ENCODE data around the gene HSPA1L. TPM values are rescaled to one million over a fixed set of nuclear protein-coding genes. Genes with fewer than 3 reads are reported as not detected.

The HSPA1L gene
- polyA plus RNA-seq, 2 of the 4 experiments (the other 2 are of a cell fraction): 1.2 to 1.7 TPM

DNA sequence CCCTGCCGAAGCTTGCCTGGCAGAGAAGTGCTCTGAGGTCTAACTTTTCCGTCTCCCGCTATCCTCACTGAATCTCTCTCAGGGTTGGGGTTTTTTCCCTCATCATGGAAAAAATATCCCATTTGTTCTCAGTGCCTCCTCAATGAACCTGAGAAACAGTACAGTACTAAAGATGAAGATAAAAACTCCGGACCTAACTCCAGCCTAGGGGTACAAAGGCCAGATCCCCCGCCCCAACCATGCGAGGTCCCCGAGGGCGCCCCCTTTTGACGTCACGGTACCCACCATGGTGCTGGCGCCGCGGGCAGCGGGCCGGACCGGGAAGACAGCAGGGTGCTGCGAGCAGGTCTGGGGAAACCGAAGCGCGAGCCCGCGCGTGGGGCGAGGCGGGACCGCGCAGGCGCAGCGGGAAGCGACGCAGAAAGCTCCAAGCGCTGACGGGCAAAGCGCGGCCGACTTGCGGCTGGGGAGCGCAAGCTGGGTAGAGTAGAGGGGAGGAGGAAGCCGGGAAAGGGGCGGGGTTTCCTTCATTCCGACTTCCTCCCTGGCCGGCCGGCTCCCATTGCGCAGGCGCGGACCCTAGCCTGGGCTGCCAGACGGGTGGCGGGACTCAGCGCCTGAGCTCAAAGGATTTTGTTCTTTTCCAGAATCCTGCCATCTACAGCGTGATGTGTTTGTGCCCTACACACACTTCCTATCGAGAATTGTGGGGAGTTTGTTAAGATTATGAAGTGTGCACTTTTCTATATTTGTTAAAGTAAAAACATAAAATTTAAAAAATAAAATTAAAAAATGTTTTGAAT lies 8.4 kb downstream of the HSPA1L start, which contains the start of gene LSM2:
Gene LSM2 (minus strand): TSS at position 497 of the 803 bp plus-strand sequence. CDS start 209 bp downstream, at position 288.
- Histone ChIP-seq H3K4me3 (peak within 1 kb of the TSS; percentile 56), H3K4me2 (peak within 1 kb of the TSS; percentile 80), H3K4me1 (peaks cover 12% of the 10 kb centered on the region), H3K27ac (peak within 1 kb of the TSS; percentile 84 to 92), H3K9me3 (no peaks in the 10 kb centered on the region)
- FAIRE-seq: no peak
- DNase-seq (ENCODE audit: low read depth in 1 of 2, low spot score in 1 of 2): peak; percentile 89 to 94
- POLR2A ChIA-PET: interaction anchor here (0.5 to 2.2 kb wide), 9 partner anchors 8 to 143 kb away, joined by 3 to 54 read pairs (median 5); partner anchors contain the start of genes HSPA1A, HSPA1B, HSPA1L and MPIG6B
- TF ChIP-seq TFCP2L1 (CRISPR knock-in tag; IDR thresholded peaks at IDR 0.05) (no peak), ZNF302 (CRISPR knock-in tag; IDR thresholded peaks at IDR 0.05) (no peak), FOXS1 (CRISPR knock-in tag; IDR thresholded peaks at IDR 0.05) (no peak), PHF8 (IDR thresholded peaks at IDR 0.05; ENCODE audit: borderline replicate concordance, low read depth) (peak; percentile 63; the same call in 1 of the 2 replicates), ZSCAN20 (CRISPR knock-in tag; IDR thresholded peaks at IDR 0.05) (no peak), CHD2 (IDR thresholded peaks at IDR 0.05; ENCODE audit: low read length, partially characterized antibody) (no peak), NPAS2 (CRISPR knock-in tag; IDR thresholded peaks at IDR 0.05; ENCODE audit: borderline replicate concordance) (no peak), POLR2A (IDR thresholded peaks at IDR 0.05; ENCODE audit: low read length) (peak; percentile 40), NFE2L2 (conservative IDR thresholded peaks at IDR 0.05; ENCODE audit: low read length) (no peak), EHMT2 (IDR thresholded peaks at IDR 0.05; ENCODE audit: low read depth) (no peak), EHF (CRISPR knock-in tag; IDR thresholded peaks at IDR 0.05) (no peak), MAFK (IDR thresholded peaks at IDR 0.05; ENCODE audit: partially characterized antibody) (no peak), CHD4 (IDR thresholded peaks at IDR 0.05; ENCODE audit: borderline replicate concordance) (no peak), FOSL2 (IDR thresholded peaks at IDR 0.05) (no peak), FOSL2 (CRISPR knock-in tag; IDR thresholded peaks at IDR 0.05) (no peak), JUN (IDR thresholded peaks at IDR 0.05) (peak in 1 of 2 experiments; percentile 58; a peak in 1 of 5 replicates), KDM1A (IDR thresholded peaks at IDR 0.05; ENCODE audit: low read depth) (no peak)
- TF ChIP-seq, protein P1, sequence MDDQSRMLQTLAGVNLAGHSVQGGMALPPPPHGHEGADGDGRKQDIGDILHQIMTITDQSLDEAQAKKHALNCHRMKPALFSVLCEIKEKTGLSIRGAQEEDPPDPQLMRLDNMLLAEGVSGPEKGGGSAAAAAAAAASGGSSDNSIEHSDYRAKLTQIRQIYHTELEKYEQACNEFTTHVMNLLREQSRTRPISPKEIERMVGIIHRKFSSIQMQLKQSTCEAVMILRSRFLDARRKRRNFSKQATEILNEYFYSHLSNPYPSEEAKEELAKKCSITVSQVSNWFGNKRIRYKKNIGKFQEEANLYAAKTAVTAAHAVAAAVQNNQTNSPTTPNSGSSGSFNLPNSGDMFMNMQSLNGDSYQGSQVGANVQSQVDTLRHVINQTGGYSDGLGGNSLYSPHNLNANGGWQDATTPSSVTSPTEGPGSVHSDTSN (IDR thresholded peaks at IDR 0.05): no peak
- TF ChIP-seq, protein P2, sequence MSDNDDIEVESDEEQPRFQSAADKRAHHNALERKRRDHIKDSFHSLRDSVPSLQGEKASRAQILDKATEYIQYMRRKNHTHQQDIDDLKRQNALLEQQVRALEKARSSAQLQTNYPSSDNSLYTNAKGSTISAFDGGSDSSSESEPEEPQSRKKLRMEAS (IDR thresholded peaks at IDR 0.05): peak; percentile 68
- TF ChIP-seq, protein P3, sequence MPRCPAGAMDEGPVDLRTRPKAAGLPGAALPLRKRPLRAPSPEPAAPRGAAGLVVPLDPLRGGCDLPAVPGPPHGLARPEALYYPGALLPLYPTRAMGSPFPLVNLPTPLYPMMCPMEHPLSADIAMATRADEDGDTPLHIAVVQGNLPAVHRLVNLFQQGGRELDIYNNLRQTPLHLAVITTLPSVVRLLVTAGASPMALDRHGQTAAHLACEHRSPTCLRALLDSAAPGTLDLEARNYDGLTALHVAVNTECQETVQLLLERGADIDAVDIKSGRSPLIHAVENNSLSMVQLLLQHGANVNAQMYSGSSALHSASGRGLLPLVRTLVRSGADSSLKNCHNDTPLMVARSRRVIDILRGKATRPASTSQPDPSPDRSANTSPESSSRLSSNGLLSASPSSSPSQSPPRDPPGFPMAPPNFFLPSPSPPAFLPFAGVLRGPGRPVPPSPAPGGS (IDR thresholded peaks at IDR 0.05): 0 out of 3 replicates have a peak, but pooled peaks have one; percentile 68
- TF ChIP-seq, protein P4, sequence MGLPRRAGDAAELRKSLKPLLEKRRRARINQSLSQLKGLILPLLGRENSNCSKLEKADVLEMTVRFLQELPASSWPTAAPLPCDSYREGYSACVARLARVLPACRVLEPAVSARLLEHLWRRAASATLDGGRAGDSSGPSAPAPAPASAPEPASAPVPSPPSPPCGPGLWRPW (IDR thresholded peaks at IDR 0.05): no peak
- TF ChIP-seq, protein P5, sequence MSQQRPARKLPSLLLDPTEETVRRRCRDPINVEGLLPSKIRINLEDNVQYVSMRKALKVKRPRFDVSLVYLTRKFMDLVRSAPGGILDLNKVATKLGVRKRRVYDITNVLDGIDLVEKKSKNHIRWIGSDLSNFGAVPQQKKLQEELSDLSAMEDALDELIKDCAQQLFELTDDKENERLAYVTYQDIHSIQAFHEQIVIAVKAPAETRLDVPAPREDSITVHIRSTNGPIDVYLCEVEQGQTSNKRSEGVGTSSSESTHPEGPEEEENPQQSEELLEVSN (IDR thresholded peaks at IDR 0.05; ENCODE audit: borderline replicate concordance, low read depth): peak; percentile 60; the same call in 1 of the 2 replicates
- TF ChIP-seq, protein P6, sequence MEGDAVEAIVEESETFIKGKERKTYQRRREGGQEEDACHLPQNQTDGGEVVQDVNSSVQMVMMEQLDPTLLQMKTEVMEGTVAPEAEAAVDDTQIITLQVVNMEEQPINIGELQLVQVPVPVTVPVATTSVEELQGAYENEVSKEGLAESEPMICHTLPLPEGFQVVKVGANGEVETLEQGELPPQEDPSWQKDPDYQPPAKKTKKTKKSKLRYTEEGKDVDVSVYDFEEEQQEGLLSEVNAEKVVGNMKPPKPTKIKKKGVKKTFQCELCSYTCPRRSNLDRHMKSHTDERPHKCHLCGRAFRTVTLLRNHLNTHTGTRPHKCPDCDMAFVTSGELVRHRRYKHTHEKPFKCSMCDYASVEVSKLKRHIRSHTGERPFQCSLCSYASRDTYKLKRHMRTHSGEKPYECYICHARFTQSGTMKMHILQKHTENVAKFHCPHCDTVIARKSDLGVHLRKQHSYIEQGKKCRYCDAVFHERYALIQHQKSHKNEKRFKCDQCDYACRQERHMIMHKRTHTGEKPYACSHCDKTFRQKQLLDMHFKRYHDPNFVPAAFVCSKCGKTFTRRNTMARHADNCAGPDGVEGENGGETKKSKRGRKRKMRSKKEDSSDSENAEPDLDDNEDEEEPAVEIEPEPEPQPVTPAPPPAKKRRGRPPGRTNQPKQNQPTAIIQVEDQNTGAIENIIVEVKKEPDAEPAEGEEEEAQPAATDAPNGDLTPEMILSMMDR (IDR thresholded peaks at IDR 0.05): peak; percentile 31
- ATAC-seq: peak; percentile 96 to 97
- CTCF ChIA-PET: interaction anchor here (0.6 to 4.1 kb wide), 16 partner anchors 9 to 102 kb away, joined by 3 to 27 read pairs (median 3); partner anchors contain the start of genes DDAH2, HSPA1A, HSPA1L and VARS1
- under 1% methylated on average over 27 of the region's 51 CpGs for WGBS (ENCODE audit: missing lambda C conversion rate)
